ENCODE results near the gene SMARCA1.

Gene SMARCA1

GRCh38 chrX:129450123-129450522 lies 73.2 kb downstream of the SMARCA1 start:
- H3K4me3 ChIP-seq (ENCODE audit: low read length): no peak overlapping the region
- TF ChIP-seq ZNF274 (IDR thresholded peaks at IDR 0.05; ENCODE audit: low read depth, low read length): no peak

DNA sequence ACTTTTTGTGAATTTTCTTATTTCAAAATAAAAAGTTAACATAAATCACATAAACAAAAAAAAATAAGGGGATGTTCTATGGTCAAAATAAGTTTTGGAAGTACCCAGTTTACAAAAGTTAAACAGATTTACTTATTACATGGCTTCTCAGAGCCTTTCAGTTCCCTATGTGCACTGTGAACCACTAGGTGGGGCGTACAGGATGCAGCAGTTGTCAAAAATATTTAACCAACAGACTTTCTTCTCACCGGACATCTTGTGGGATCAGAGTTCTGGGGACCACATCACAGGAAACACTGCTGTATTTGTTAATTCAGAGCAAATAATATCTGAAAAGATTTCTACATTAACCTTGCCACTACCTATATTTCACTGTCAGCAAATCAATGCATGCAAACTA lies 74.1 kb downstream of the SMARCA1 start:
- TF ChIP-seq ZNF274 (IDR thresholded peaks at IDR 0.05; ENCODE audit: low read depth, low read length): no peak
- no peak overlapping the region for H3K4me3 ChIP-seq (ENCODE audit: low read length)

- H3K4me3 ChIP-seq (ENCODE audit: low read length): no peak overlapping the region
- TF ChIP-seq ZNF274 (IDR thresholded peaks at IDR 0.05; ENCODE audit: low read depth, low read length): no peak
Measured at GRCh38 chrX:129445436-129445835, 77.9 kb downstream of the SMARCA1 start.

DNA sequence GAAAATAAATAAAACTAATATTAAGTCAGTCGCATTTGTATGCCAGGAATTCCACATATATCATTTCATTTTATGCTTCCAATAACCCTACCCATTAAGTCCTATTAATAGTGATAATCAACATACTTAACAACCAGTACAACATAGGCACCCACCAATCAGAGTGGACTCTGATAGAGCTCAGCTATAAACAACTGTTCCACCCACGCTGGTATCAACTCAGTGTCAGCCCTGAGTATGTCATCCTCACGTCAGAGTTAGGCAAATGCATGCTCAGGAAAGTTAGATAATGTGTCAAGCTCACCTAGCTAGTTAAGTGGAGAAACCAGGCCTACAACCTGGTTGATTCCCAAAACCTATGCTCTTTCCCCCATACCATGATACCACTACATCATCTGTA lies 89.3 kb downstream of the SMARCA1 start:
- no peak overlapping the region for H3K4me3 ChIP-seq (ENCODE audit: low read length)
- TF ChIP-seq ZNF274 (IDR thresholded peaks at IDR 0.05; ENCODE audit: low read depth, low read length): no peak

GRCh38 chrX:129433461-129433860 lies 89.8 kb downstream of the SMARCA1 start:
- TF ChIP-seq ZNF274 (IDR thresholded peaks at IDR 0.05; ENCODE audit: low read depth, low read length): no peak

DNA sequence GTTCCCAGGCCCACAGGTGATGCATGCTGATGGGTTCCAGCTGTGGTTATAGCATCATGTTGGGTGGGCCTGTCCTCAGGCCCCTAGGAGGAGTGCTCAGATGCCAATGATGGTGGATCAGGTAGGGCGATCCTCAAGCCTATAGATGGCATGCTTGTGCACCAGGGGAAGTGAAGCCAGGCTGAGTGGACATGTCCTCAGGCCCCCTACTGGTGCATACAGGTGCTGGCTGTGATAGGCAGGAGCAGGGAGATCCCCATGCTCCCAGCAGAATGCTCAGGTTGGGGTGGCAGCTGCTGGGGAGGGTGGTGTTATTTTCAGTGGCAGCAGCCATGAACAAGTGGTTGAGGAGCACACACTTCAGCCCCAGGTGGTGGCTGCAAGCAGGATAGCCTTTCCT lies 96.0 kb downstream of the SMARCA1 start:
- no peak overlapping the region for H3K4me3 ChIP-seq (ENCODE audit: low read length)
- no peak for TF ChIP-seq ZNF274 (IDR thresholded peaks at IDR 0.05; ENCODE audit: low read depth, low read length)

More at GRCh38 chrX:129433461-129433860, 89.8 kb downstream of the SMARCA1 start:
- H3K4me3 ChIP-seq (ENCODE audit: low read length): no peak overlapping the region

DNA sequence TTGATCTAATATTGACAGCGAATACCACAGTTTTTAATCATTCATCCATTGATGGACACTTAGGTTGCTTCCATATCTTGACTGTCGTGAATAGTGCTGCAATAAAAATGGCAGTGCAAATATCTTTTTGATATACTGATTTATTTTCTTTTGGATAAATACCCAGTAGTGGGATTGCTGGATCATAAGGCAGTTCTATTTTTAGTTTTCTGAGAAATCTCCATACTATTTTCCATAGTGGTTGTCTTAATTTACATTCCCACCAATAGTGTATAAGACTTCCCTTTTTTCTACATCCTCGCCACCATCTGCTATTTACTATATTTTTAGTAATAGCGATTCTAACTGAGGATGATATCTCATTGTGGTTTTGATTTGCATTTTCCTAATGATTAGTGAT lies 100.1 kb downstream of the SMARCA1 start:
- no peak for TF ChIP-seq ZNF274 (IDR thresholded peaks at IDR 0.05; ENCODE audit: low read depth, low read length)
- H3K4me3 ChIP-seq (ENCODE audit: low read length): no peak overlapping the region

DNA sequence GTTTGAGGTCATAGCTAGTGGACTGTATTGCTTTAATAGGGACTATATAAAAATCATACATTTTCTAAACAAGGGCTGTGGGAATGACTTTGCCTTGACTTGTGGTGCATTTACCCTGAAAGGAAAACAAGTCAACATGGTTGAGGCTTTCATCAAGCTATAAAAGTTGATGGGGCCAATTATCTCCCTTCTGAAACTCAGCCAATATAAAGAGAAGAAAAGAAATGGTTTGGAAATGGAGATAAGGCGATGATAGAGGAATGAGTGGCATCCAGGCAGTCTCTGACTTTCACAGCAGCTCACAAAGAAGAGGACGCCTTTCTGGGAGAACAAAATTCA lies 118.7 kb downstream of the SMARCA1 start:
- no peak overlapping the region for H3K4me3 ChIP-seq (ENCODE audit: low read length)
- TF ChIP-seq ZNF274 (IDR thresholded peaks at IDR 0.05; ENCODE audit: low read depth, low read length): no peak

DNA sequence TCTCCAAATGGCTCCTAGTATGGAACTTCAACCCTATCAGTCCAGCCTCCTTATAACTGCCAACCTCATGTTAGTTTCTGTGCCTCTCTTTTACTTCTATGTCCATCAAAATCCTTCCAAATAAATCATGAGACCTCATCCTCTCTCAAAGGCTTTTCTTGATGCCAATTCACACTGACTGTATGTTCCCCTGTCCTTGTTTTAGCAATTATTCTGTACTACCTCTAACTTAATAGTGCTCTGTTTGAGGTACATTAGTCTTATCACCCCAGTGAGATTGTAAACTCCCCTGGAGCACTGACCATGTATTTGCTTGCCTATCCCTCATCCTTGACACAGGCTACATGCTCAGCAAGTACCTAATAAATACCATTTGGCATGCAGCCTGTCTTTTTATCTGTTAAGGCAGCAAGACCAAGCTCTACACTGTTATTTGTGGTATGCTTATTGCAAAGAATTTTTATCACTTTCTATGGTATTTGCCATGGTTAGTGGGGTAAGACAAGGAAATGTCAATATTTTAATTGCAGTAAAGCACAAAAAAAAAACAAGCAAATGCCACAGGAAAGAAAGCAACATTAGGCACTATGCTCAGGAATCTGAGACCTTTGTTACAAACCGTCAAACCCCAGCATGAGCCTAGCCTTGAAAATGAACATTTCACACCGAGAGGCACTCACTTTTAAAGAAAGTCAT lies 119.2 kb downstream of the SMARCA1 start:
- no peak for TF ChIP-seq ZNF274 (IDR thresholded peaks at IDR 0.05; ENCODE audit: low read depth, low read length)

More for the DNA sequence above, 119.2 kb downstream of the SMARCA1 start:
- no peak overlapping the region for H3K4me3 ChIP-seq (ENCODE audit: low read length)

Measured in GM08714 (cell line).